Measurements from ENCODE around the gene PPT1.

DNA sequence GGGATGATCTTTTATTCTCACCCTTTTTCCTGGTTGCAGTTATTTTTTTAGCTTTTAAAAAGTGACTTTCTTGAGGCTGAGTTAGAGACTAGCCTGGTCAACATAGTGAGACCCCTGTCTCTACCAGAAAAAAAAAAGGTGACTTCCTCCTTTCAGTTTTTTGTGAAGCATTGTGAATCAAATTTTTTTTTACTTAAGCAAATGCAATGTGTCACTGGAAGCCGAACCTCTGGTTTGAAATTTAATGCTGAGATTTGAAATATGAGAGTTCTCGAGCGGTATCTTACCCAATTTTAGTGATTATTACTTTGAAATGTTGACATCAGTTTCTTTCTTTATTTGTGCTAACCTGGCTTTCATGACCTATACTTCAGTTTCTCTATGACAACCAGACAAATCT, 52.9 kb downstream of the PPT1 start:
- TF ChIP-seq, protein P1, sequence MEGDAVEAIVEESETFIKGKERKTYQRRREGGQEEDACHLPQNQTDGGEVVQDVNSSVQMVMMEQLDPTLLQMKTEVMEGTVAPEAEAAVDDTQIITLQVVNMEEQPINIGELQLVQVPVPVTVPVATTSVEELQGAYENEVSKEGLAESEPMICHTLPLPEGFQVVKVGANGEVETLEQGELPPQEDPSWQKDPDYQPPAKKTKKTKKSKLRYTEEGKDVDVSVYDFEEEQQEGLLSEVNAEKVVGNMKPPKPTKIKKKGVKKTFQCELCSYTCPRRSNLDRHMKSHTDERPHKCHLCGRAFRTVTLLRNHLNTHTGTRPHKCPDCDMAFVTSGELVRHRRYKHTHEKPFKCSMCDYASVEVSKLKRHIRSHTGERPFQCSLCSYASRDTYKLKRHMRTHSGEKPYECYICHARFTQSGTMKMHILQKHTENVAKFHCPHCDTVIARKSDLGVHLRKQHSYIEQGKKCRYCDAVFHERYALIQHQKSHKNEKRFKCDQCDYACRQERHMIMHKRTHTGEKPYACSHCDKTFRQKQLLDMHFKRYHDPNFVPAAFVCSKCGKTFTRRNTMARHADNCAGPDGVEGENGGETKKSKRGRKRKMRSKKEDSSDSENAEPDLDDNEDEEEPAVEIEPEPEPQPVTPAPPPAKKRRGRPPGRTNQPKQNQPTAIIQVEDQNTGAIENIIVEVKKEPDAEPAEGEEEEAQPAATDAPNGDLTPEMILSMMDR (IDR thresholded peaks at IDR 0.05): no peak
- no peak for TF ChIP-seq POLR2A (IDR thresholded peaks at IDR 0.05)

Measured in vagina (tissue), 2 donors.